ENCODE data around the gene KLHL11.

DNA sequence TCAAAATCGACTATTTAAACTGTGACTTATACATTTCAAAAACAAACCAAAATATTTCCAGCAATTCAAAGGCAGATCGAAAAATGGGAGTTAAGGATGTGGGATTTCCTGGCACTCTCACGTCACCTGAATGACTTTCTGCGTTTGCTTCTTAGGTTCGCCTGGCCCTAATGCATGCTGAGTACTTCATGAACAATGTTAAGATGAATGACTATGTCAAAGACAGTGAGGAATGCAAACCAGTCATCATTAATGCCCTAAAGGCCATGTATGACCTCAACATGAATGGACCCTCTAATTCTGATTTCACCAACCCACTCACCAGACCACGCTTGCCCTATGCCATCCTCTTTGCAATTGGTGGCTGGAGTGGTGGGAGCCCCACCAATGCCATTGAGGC is 20.3 kb downstream of the KLHL11 start:
- TF ChIP-seq, protein P1, sequence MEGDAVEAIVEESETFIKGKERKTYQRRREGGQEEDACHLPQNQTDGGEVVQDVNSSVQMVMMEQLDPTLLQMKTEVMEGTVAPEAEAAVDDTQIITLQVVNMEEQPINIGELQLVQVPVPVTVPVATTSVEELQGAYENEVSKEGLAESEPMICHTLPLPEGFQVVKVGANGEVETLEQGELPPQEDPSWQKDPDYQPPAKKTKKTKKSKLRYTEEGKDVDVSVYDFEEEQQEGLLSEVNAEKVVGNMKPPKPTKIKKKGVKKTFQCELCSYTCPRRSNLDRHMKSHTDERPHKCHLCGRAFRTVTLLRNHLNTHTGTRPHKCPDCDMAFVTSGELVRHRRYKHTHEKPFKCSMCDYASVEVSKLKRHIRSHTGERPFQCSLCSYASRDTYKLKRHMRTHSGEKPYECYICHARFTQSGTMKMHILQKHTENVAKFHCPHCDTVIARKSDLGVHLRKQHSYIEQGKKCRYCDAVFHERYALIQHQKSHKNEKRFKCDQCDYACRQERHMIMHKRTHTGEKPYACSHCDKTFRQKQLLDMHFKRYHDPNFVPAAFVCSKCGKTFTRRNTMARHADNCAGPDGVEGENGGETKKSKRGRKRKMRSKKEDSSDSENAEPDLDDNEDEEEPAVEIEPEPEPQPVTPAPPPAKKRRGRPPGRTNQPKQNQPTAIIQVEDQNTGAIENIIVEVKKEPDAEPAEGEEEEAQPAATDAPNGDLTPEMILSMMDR (conservative IDR thresholded peaks at IDR 0.05), result no peak
- no peak for TF ChIP-seq EZH2 (IDR thresholded peaks at IDR 0.05; ENCODE audit: low read depth)

Data from PC-9 (cell line).